Adrenal gland (tissue), 5 donors: ENCODE measurements around the gene JOSD2.

Experiments
- POLR2A ChIP-seq, 2 donors: fragments of 450-650 bp; IDR thresholded peaks; one replicate each; pipeline ENCODE4 v1.6.1; 2017; ENCODE audit warnings: antibody characterized with exemption in 2 of 2, mild to moderate bottlenecking in 2 of 2, moderate library complexity in 1 of 2
- TF ChIP-seq, protein P1 (sequence below), 6 experiments: fragments of 450-650 bp in 4 of 6; fragments of 200-600 bp in 2 of 6; sonication (generic) in 1 of 6; IDR thresholded peaks; 1 replicate in 5 of 6; 2 replicates in 1 of 6; pipeline versions ENCODE4 v1.5.1 to v1.8.0; 2016 to 2021; ENCODE audit warnings: antibody characterized with exemption in 6 of 6, mild to moderate bottlenecking in 2 of 6, moderate library complexity in 1 of 6
- donor health status: DM: no; HTN: no; CAD: no.

DNA sequence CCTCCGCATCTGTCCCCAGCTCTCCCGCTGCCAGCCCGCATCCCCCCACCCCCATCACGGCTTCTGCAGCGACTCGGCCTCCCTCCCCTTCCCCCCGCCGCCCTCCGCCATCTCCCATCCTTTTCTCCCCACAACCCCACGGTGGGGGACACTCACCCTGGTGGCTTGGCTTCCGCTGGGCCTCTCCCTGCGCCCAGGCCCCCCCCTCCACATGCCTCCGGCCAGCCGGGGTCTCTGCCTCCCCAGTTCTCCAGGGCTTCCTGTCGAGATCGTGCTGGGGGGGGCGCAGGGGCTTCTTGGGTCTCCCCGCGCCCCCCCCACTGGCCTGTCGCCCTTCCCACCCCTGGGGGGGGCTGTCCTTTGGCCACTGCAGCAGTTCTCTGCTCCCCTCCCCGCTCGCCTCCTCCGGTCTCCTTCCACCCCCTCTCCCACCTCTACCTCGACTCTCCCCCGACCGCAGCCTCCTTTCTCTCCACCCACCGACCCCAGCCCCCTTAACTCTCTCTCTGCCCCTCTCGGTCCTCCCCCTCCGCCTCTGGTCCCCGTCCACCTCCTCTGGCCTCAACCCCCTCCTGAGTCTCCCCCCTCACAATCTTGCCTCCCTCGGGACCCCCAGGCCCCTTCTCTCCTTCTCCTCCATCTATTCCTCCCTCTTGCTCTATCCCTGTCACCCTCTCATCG is 40.2 kb upstream of the JOSD2 start:
- TF ChIP-seq, protein P1, sequence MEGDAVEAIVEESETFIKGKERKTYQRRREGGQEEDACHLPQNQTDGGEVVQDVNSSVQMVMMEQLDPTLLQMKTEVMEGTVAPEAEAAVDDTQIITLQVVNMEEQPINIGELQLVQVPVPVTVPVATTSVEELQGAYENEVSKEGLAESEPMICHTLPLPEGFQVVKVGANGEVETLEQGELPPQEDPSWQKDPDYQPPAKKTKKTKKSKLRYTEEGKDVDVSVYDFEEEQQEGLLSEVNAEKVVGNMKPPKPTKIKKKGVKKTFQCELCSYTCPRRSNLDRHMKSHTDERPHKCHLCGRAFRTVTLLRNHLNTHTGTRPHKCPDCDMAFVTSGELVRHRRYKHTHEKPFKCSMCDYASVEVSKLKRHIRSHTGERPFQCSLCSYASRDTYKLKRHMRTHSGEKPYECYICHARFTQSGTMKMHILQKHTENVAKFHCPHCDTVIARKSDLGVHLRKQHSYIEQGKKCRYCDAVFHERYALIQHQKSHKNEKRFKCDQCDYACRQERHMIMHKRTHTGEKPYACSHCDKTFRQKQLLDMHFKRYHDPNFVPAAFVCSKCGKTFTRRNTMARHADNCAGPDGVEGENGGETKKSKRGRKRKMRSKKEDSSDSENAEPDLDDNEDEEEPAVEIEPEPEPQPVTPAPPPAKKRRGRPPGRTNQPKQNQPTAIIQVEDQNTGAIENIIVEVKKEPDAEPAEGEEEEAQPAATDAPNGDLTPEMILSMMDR (IDR thresholded peaks at IDR 0.05): no peak
- no peak for TF ChIP-seq POLR2A (IDR thresholded peaks at IDR 0.05)
